Calu3 (cell line): Measurements from ENCODE around the gene FHIP1B. TPM values are rescaled to one million over a fixed set of nuclear protein-coding genes. Genes with fewer than 3 reads are reported as not detected.

ENCODE experiments used
- BruUV-seq: library from RNA; stranded (reverse); fragments of 400-500 nt; replicated peaks from 2 replicates; lab custom pipeline; 2021; lab: Mats Ljungman, UMichigan
- CTCF ChIA-PET: fragments of 300-600 bp; sonication (Branson Sonifier 250); formaldehyde crosslinking; loops from one replicate; lab custom pipeline; 2022; ENCODE audit warnings: antibody characterized with exemption; lab: Charles Lee
- DNase-seq: peaks from one replicate; pipeline ENCODE4 v3.0.0; 2022
- H3K27ac Mint-ChIP-seq: one replicate; pipeline ENCODE4 v1.8.0; 2022; ENCODE audit warnings: mixed read lengths; ENCODE audit not compliant: unreplicated experiment
- H3K27me3 Mint-ChIP-seq: one replicate; pipeline ENCODE4 v1.8.0; 2022; ENCODE audit warnings: mixed read lengths; ENCODE audit not compliant: unreplicated experiment
- H3K36me3 Mint-ChIP-seq: one replicate; pipeline ENCODE4 v1.8.0; 2022; ENCODE audit warnings: mild to moderate bottlenecking, moderate library complexity, mixed read lengths; ENCODE audit not compliant: insufficient read depth, unreplicated experiment
- H3K4me1 Mint-ChIP-seq: one replicate; pipeline ENCODE4 v1.8.0; 2022; ENCODE audit warnings: mild to moderate bottlenecking, low read depth, mixed read lengths; ENCODE audit not compliant: unreplicated experiment
- H3K4me3 Mint-ChIP-seq: one replicate; pipeline ENCODE4 v1.8.0; 2022; ENCODE audit warnings: mild to moderate bottlenecking, low read depth, moderate library complexity, mixed read lengths; ENCODE audit not compliant: unreplicated experiment
- H3K9me3 Mint-ChIP-seq: one replicate; pipeline ENCODE4 v1.8.0; 2022; ENCODE audit warnings: low read depth, mixed read lengths; ENCODE audit not compliant: unreplicated experiment
- CTCF ChIP-seq: fragments of 200-600 bp; IDR thresholded peaks from one replicate; pipeline ENCODE4 v1.8.0; 2022; ENCODE audit warnings: antibody characterized with exemption; ENCODE audit not compliant: unreplicated experiment
- intact Hi-C: fragments of 100-400 bp; cut with micrococcal nuclease; formaldehyde crosslinking; loops from one replicate; pipeline ENCODE4 v1.10.0; 2022; ENCODE audit not compliant: unreplicated experiment
- total RNA-seq: library from RNA; stranded (reverse); gene quantifications from 2 replicates; pipeline ENCODE4 v1.2.3, GENCODE V29; 2022

FHIP1B gene
- total RNA-seq, 1 experiment from 2014 or later = 39.7 TPM

DNA sequence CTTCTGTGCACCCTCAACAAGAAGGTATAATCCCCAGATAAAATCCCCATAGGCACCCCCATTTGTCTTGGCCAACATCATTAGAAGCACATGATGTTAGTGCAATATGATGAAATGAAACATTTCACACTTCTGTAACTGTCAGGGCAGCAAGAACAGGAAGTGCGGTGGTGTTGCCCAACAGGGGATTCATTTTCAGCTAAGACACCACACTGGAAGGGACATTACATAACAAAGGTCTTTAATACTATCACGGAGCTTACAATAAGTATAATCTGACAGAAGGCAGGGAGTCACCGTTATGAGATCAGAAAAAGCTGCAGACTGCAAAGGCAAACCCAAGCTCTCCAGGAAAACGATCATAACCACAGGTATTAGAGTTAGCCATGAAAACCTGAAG is 33.5 kb downstream of the FHIP1B start:
- DNase-seq = no peak
- no peak for TF ChIP-seq CTCF
- no TSS peak for BruUV-seq
- CTCF ChIA-PET = interaction anchor here (0.8 kb wide), 1 partner anchor 153 kb away, joined by 3 read pairs; no protein-coding TSS in a partner anchor
- H3K27me3 Mint-ChIP-seq = no peaks in the 10 kb centered on the region
- no peak overlapping the region for H3K27ac Mint-ChIP-seq
- H3K4me3 Mint-ChIP-seq = no peak overlapping the region
- H3K9me3 Mint-ChIP-seq = no peaks in the 10 kb centered on the region
- intact Hi-C loops = no loop called here
- no peaks in the 10 kb centered on the region for H3K4me1 Mint-ChIP-seq
- no peaks in the 10 kb centered on the region for H3K36me3 Mint-ChIP-seq

GRCh38 chr11:6199174-6199810 is 35.1 kb downstream of the FHIP1B start, which contains the start of gene OR52W1:
OR52W1 (plus strand) TSS chr11:6199224; CDS start chr11:6199224, 0 bp downstream.
- TF ChIP-seq CTCF = no peak
- Mint-ChIP-seq H3K4me3 (no peak within 1 kb of the TSS), H3K36me3 (no peaks in the 10 kb centered on the region), H3K27me3 (no peaks in the 10 kb centered on the region), H3K27ac (no peak within 1 kb of the TSS), H3K9me3 (no peaks in the 10 kb centered on the region), H3K4me1 (no peaks in the 10 kb centered on the region)
- intact Hi-C loops = no loop called here
- no peak for DNase-seq
- BruUV-seq = no TSS peak
- CTCF ChIA-PET = no interaction called here

GRCh38 chr11:6197466-6198200 is 36.8 kb downstream of the FHIP1B start:
- no peak for TF ChIP-seq CTCF
- Mint-ChIP-seq H3K27me3 (no peaks in the 10 kb centered on the region), H3K27ac (no peak overlapping the region), H3K4me3 (no peak overlapping the region), H3K9me3 (no peaks in the 10 kb centered on the region), H3K36me3 (no peaks in the 10 kb centered on the region), H3K4me1 (no peaks in the 10 kb centered on the region)
- no TSS peak for BruUV-seq
- intact Hi-C loops = no loop called here
- CTCF ChIA-PET = no interaction called here
- no peak for DNase-seq

DNA sequence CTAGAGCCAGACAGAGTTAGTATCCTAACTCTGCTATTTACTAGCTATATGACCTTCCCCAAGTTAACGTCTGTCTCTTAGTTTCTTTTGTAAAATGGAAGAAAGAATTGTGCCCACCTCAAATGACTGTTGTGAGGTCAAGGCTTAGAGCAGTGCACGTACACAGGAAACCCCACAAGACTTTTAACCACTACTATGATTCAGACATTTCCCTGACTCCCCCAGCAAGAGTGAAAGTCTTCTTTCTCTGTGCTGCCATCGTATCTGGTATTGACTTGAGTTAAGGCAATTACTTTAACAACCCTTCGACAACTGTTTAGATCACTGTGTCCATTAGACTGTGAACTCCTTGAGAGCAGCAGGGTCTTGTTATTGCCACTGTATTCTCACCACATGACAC is 38.0 kb downstream of the FHIP1B start:
- no TSS peak for BruUV-seq
- CTCF ChIA-PET = no interaction called here
- no peak overlapping the region for H3K4me3 Mint-ChIP-seq
- no peaks in the 10 kb centered on the region for H3K27me3 Mint-ChIP-seq
- H3K9me3 Mint-ChIP-seq = no peaks in the 10 kb centered on the region
- no peaks in the 10 kb centered on the region for H3K4me1 Mint-ChIP-seq
- no peaks in the 10 kb centered on the region for H3K36me3 Mint-ChIP-seq
- no peak for DNase-seq
- no peak overlapping the region for H3K27ac Mint-ChIP-seq
- TF ChIP-seq CTCF = no peak
- intact Hi-C loops = no loop called here
